ENCODE measurements around the gene CHURC1. TPM values are rescaled to one million over a fixed set of nuclear protein-coding genes. Genes with fewer than 3 reads are reported as not detected.

Gene CHURC1
- total RNA-seq, 4 donors from 2014 or later: 50.9 to 93.8 (median 87.7) TPM

- Histone ChIP-seq H3K36me3 (peaks cover 59% of the 10 kb centered on the region), H3K27ac (no peak overlapping the region), H3K27me3 (no peaks in the 10 kb centered on the region), H3K4me3 (no peak overlapping the region), H3K9me3 (no peaks in the 10 kb centered on the region), H3K4me1 (peaks cover 20% of the 10 kb centered on the region)
- DNase-seq (ENCODE audit: low spot score in 2 of 2): no peak
- no peak for TF ChIP-seq EP300 (IDR thresholded peaks at IDR 0.05)
- TF ChIP-seq POLR2A (IDR thresholded peaks at IDR 0.05): no peak
- TF ChIP-seq CTCF (IDR thresholded peaks at IDR 0.05): no peak
These were observed 18.0 kb downstream of the CHURC1 start for GRCh38 chr14:64932231-64932630.

GRCh38 chr14:64934338-64934929 lies 20.2 kb downstream of the CHURC1 start:
- H3K27ac ChIP-seq: no peak overlapping the region
- H3K36me3 ChIP-seq: peaks cover 41% of the 10 kb centered on the region
- H3K4me1 ChIP-seq: peaks cover 17% of the 10 kb centered on the region
- H3K27me3 ChIP-seq: no peaks in the 10 kb centered on the region
- 48% methylated on average over 1 of the region's 1 CpG for WGBS
- no peak for TF ChIP-seq CTCF (IDR thresholded peaks at IDR 0.05)
- no peak for TF ChIP-seq POLR2A (IDR thresholded peaks at IDR 0.05)
- TF ChIP-seq EP300 (IDR thresholded peaks at IDR 0.05): no peak
- TF ChIP-seq POLR2AphosphoS5 (IDR thresholded peaks at IDR 0.05): no peak
- DNase-seq (ENCODE audit: low spot score in 2 of 2): no peak
- no peak overlapping the region for H3K4me3 ChIP-seq
- H3K9me3 ChIP-seq: no peaks in the 10 kb centered on the region

GRCh38 chr14:64935508-64935907 lies 21.3 kb downstream of the CHURC1 start:
- H3K27ac ChIP-seq: no peak overlapping the region
- H3K4me3 ChIP-seq: no peak overlapping the region
- no peaks in the 10 kb centered on the region for H3K27me3 ChIP-seq
- peaks cover 43% of the 10 kb centered on the region for H3K36me3 ChIP-seq
- H3K4me1 ChIP-seq: peaks cover 8% of the 10 kb centered on the region
- WGBS: 90% methylated on average over 2 of the region's 2 CpGs
- TF ChIP-seq POLR2AphosphoS5 (IDR thresholded peaks at IDR 0.05): no peak
- TF ChIP-seq CTCF (IDR thresholded peaks at IDR 0.05): no peak
- TF ChIP-seq EP300 (IDR thresholded peaks at IDR 0.05): no peak
- TF ChIP-seq POLR2A (IDR thresholded peaks at IDR 0.05): no peak
- DNase-seq (ENCODE audit: low spot score in 2 of 2): no peak
- no peaks in the 10 kb centered on the region for H3K9me3 ChIP-seq

- H3K9me3 ChIP-seq: no peaks in the 10 kb centered on the region
- no peak for TF ChIP-seq CTCF (IDR thresholded peaks at IDR 0.05)
- TF ChIP-seq POLR2A (IDR thresholded peaks at IDR 0.05): no peak
- no peak for TF ChIP-seq POLR2AphosphoS5 (IDR thresholded peaks at IDR 0.05)
- TF ChIP-seq EP300 (IDR thresholded peaks at IDR 0.05): no peak
- no peak for DNase-seq (ENCODE audit: low spot score in 2 of 2)
- peaks cover 6% of the 10 kb centered on the region for H3K4me1 ChIP-seq
- WGBS: 10% methylated on average over 1 of the region's 1 CpG
- no peak overlapping the region for H3K27ac ChIP-seq
- no peak overlapping the region for H3K4me3 ChIP-seq
- H3K27me3 ChIP-seq: no peaks in the 10 kb centered on the region
- H3K36me3 ChIP-seq: peaks cover 36% of the 10 kb centered on the region
These were observed 23.0 kb downstream of the CHURC1 start for GRCh38 chr14:64937171-64937820.

- 85% methylated on average over 1 of the region's 1 CpG for WGBS
- H3K27me3 ChIP-seq: no peaks in the 10 kb centered on the region
- no peak overlapping the region for H3K27ac ChIP-seq
- no peaks in the 10 kb centered on the region for H3K9me3 ChIP-seq
- TF ChIP-seq POLR2A (IDR thresholded peaks at IDR 0.05) (no peak), POLR2AphosphoS5 (IDR thresholded peaks at IDR 0.05) (no peak), CTCF (IDR thresholded peaks at IDR 0.05) (no peak), EP300 (IDR thresholded peaks at IDR 0.05) (no peak)
- no peak overlapping the region for H3K4me3 ChIP-seq
- DNase-seq (ENCODE audit: low spot score in 2 of 2): no peak
- H3K36me3 ChIP-seq: peaks cover 31% of the 10 kb centered on the region
- H3K4me1 ChIP-seq: peaks cover 10% of the 10 kb centered on the region
These were observed 23.6 kb downstream of the CHURC1 start for GRCh38 chr14:64937821-64938193.
